HEK293T (cell line): Measurements from ENCODE around the gene CAPN12.

ENCODE experiments used
- FOXA1 ChIP-seq: fragments of 450-650 bp; IDR thresholded peaks from 2 replicates; pipeline ENCODE4 v1.6.1; 2016; ENCODE audit warnings: mild to moderate bottlenecking
- LEF1 ChIP-seq: fragments of 450-650 bp; IDR thresholded peaks from 2 replicates; pipeline ENCODE4 v1.6.1; 2017; ENCODE audit warnings: mild to moderate bottlenecking, borderline replicate concordance

DNA sequence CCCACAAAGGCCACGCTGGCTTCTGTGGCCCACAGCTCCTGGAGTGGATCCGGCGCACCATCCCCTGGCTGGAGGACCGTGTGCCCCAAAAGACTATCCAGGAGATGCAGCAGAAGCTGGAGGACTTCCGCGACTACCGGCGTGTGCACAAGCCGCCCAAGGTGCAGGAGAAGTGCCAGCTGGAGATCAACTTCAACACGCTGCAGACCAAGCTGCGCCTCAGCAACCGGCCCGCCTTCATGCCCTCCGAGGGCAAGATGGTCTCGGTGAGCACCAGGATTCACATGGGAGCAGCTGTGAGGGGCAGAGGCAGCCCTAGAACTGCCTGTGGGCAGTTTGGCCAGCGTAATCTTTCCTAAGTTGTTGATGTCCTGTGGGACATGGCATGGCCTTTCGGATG is 27.2 kb downstream of the CAPN12 start:
- TF ChIP-seq LEF1: no peak
- no peak for TF ChIP-seq FOXA1
